GM12891 (cell line): ENCODE data around the gene ARL10.

Source experiments
- DNase-seq: peaks from one replicate; pipeline ENCODE4 v3.0.0; 2011; ENCODE audit warnings: low spot score; ENCODE audit not compliant: insufficient read length
- FAIRE-seq: peaks from 2 replicates; lab custom pipeline; 2011; peaks lifted over from hg19 to GRCh38; lab: Jason Lieb, UNC
- PAX5 ChIP-seq: IDR thresholded peaks from 2 replicates; pipeline ENCODE4 v1.6.1; 2011; ENCODE audit warnings: low read length, moderate library complexity, mild to moderate bottlenecking; ENCODE audit not compliant: insufficient read depth, severe bottlenecking
- POLR2A ChIP-seq: IDR thresholded peaks from 2 replicates; pipeline ENCODE4 v1.6.1; 2011; ENCODE audit warnings: low read depth, low read length, control low read depth
- POLR2AphosphoS5 ChIP-seq: IDR thresholded peaks from 2 replicates; pipeline ENCODE4 v1.6.1; 2011; ENCODE audit warnings: low read depth, low read length, control low read depth
- POU2F2 ChIP-seq: IDR thresholded peaks from 2 replicates; pipeline ENCODE4 v1.6.1; 2011; ENCODE audit warnings: low read depth, mild to moderate bottlenecking, control low read depth, low read length, moderate library complexity
- SPI1 ChIP-seq: IDR thresholded peaks from 2 replicates; pipeline ENCODE4 v1.6.1; 2011; ENCODE audit warnings: low read depth, low read length, control low read depth
- TAF1 ChIP-seq: IDR thresholded peaks from 2 replicates; pipeline ENCODE4 v1.6.1; 2011; ENCODE audit warnings: low read depth, low read length, control low read depth

The ARL10 gene

GRCh38 chr5:176394881-176395675 is 29.8 kb downstream of the ARL10 start:
- TF ChIP-seq POLR2AphosphoS5 (no peak), POLR2A (no peak), SPI1 (no peak), PAX5 (no peak), POU2F2 (no peak), TAF1 (no peak)
- DNase-seq (no peak), FAIRE-seq (no peak)

GRCh38 chr5:176396330-176396729 is 31.0 kb downstream of the ARL10 start:
- TF ChIP-seq PAX5 (no peak), POLR2A (no peak), POLR2AphosphoS5 (no peak), SPI1 (no peak), TAF1 (no peak), POU2F2 (no peak)
- no peak for FAIRE-seq
- no peak for DNase-seq

DNA sequence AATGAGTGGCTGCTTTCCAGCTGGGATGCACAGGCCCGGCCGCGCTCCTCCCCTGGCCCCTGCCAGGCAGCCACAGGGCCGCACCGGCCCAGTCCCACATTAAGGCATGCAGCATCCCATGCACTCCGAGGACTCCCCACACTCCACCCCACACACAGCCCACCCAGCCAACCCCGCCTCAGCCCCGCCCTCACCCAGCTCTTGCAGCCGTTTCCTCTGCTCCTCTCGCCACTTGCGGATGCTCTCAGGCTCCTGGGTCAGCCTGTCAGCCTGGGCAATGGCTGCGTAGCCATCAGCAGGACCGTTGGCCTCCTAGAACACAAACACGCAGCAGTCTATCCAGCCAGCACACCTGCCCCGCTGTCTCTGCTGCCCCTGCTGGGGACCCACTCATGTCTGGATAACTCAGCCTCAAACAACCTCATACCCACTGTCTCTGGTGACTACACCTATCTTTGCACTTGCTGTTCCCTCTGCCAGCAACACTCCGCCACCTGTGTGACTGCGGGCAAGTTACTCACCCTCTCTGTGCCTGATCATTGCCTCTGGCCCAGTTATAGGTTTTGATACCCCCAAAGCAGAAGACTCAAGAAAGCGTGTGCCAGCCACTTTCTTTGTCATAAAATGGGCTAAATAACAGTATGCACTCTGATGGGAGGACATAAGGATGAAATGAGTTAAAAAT is 32.6 kb downstream of the ARL10 start:
- FAIRE-seq (no peak), DNase-seq (no peak)
- TF ChIP-seq POLR2A (no peak), POLR2AphosphoS5 (no peak), TAF1 (no peak), SPI1 (no peak)

DNA sequence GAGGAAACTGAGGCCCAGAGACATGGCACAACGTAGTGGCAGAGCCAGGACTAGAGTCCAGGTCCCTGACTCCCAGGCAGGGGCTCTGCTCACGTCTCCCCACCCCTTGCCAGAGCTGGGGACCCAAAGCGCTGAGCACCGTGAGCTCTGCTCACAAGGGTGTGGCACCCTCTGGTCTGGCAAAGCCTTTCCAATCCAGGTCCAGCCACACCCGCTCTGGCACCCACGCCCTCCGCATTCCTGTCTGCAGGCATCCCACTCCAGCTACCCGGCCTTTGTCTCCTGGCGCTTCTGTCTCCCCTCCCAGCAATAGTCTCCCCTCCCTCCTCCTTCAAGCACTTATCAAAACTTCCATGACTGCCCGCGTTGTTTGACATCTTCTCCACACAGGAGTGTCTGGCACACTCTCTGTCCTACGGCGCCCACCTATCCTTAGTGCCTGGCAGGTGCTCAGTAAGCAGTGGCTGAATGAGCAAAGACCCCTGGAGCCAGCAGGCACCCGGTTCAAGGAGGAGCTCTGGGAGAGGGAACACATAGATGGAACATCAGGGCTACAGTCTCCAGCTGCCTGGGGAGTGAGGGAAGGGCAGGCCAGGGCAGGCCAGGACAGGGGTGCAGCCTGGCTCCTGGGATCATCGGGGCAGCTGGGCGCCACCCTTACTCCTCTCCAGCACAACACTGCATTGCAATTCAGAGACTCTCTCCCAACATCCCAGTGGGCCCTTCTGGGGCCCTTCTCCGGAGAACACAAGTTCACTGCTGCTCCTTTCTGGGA is 35.3 kb downstream of the ARL10 start:
- DNase-seq: no peak
- no peak for FAIRE-seq
- TF ChIP-seq TAF1: no peak
- TF ChIP-seq POLR2AphosphoS5: no peak
- TF ChIP-seq POLR2A: no peak
- TF ChIP-seq PAX5: no peak
- no peak for TF ChIP-seq POU2F2
- TF ChIP-seq SPI1: no peak

GRCh38 chr5:176401281-176402205 is 36.3 kb downstream of the ARL10 start:
- DNase-seq (no peak), FAIRE-seq (no peak)
- TF ChIP-seq TAF1 (no peak), POU2F2 (no peak), POLR2AphosphoS5 (no peak), PAX5 (no peak), POLR2A (no peak), SPI1 (no peak)

- FAIRE-seq (no peak), DNase-seq (no peak)
- no peak for TF ChIP-seq TAF1
- TF ChIP-seq POU2F2: no peak
- TF ChIP-seq POLR2A: no peak
- TF ChIP-seq PAX5: no peak
- TF ChIP-seq POLR2AphosphoS5: no peak
- TF ChIP-seq SPI1: no peak
Observed at GRCh38 chr5:176405656-176406435, 40.6 kb downstream of the ARL10 start.

- FAIRE-seq: no peak
- no peak for DNase-seq
- TF ChIP-seq POLR2A (no peak), POU2F2 (no peak), PAX5 (no peak), SPI1 (no peak), POLR2AphosphoS5 (no peak), TAF1 (no peak)
Observed at GRCh38 chr5:176406436-176407052, 41.3 kb downstream of the ARL10 start.
